Measurements from ENCODE around the gene EFL1.
"Not testable (repeated sequence)": the region's sequence is repeated elsewhere in the genome, so short reads cannot be mapped to it uniquely, and the experiment has no call there.

- not testable (repeated sequence) for TF ChIP-seq CTCF (conservative IDR thresholded peaks at IDR 0.05; ENCODE audit: low read depth, low read length); POLR2A (IDR thresholded peaks at IDR 0.05; ENCODE audit: low read depth, low read length); CEBPB (IDR thresholded peaks at IDR 0.05; ENCODE audit: low read depth, low read length); CHD1 (IDR thresholded peaks at IDR 0.05; ENCODE audit: low read depth, low read length); SMC3 (IDR thresholded peaks at IDR 0.05; ENCODE audit: low read depth, low read length); NFE2L2 (IDR thresholded peaks at IDR 0.05; ENCODE audit: low read depth, low read length); MAZ (IDR thresholded peaks at IDR 0.05; ENCODE audit: borderline replicate concordance, low read depth, low read length); USF2 (IDR thresholded peaks at IDR 0.05; ENCODE audit: low read depth, low read length); BHLHE40 (IDR thresholded peaks at IDR 0.05; ENCODE audit: low read depth, low read length); RFX5 (IDR thresholded peaks at IDR 0.05; ENCODE audit: low read depth, low read length); MAFK (IDR thresholded peaks at IDR 0.05; ENCODE audit: low read depth, low read length); RCOR1 (IDR thresholded peaks at IDR 0.05; ENCODE audit: insufficient replicate concordance, low read length); RAD21 (IDR thresholded peaks at IDR 0.05; ENCODE audit: low read length)
These were observed 58.0 kb downstream of the EFL1 start for GRCh38 chr15:82204575-82204974.
